LNCaP clone FGC (cell line): ENCODE results near the gene LIMCH1.

Source experiments
- DNase-seq: peaks from one replicate; pipeline ENCODE4 v3.0.0-alpha.2; 2011; ENCODE audit warnings: low read depth
- H3K4me3 ChIP-seq: 2 replicates; pipeline ENCODE4 v1.5.1; 2011; ENCODE audit warnings: mild to moderate bottlenecking, low read depth, low read length, control low read depth
- TF ChIP-seq, protein P1 (sequence below): IDR thresholded peaks from 2 replicates; pipeline ENCODE4 v1.5.1; 2012; ENCODE audit warnings: mild to moderate bottlenecking; ENCODE audit not compliant: control insufficient read depth, insufficient read depth; ENCODE audit errors: extremely low read depth

The LIMCH1 gene

GRCh38 chr4:41572956-41573355 is 35.0 kb downstream of the LIMCH1 start:
- TF ChIP-seq, protein P1, sequence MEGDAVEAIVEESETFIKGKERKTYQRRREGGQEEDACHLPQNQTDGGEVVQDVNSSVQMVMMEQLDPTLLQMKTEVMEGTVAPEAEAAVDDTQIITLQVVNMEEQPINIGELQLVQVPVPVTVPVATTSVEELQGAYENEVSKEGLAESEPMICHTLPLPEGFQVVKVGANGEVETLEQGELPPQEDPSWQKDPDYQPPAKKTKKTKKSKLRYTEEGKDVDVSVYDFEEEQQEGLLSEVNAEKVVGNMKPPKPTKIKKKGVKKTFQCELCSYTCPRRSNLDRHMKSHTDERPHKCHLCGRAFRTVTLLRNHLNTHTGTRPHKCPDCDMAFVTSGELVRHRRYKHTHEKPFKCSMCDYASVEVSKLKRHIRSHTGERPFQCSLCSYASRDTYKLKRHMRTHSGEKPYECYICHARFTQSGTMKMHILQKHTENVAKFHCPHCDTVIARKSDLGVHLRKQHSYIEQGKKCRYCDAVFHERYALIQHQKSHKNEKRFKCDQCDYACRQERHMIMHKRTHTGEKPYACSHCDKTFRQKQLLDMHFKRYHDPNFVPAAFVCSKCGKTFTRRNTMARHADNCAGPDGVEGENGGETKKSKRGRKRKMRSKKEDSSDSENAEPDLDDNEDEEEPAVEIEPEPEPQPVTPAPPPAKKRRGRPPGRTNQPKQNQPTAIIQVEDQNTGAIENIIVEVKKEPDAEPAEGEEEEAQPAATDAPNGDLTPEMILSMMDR: no peak
- no peak overlapping the region for H3K4me3 ChIP-seq
- DNase-seq: no peak

GRCh38 chr4:41573502-41574001 is 35.6 kb downstream of the LIMCH1 start:
- TF ChIP-seq, protein P1: no peak
- no peak overlapping the region for H3K4me3 ChIP-seq
- DNase-seq: no peak

DNA sequence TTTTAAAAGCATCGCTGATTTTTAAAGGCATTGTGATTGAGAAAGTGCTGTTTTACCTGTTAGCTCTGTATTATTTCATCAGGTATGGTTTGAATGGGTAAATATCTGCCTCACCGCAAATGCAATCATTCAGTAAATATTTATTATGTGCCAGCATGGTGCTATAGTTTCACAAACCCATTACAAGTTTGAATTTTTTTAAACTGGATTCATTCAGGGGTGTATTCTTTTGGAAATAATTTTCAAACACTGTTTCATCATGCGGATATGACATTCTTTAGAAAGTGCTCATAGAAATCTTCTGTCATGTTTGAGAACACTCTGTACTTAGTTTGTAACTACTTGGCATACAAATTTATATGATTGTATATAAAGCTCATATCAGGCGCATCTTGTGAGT is 37.2 kb downstream of the LIMCH1 start:
- no peak overlapping the region; the same call in 1 of the 2 replicates for H3K4me3 ChIP-seq

DNA sequence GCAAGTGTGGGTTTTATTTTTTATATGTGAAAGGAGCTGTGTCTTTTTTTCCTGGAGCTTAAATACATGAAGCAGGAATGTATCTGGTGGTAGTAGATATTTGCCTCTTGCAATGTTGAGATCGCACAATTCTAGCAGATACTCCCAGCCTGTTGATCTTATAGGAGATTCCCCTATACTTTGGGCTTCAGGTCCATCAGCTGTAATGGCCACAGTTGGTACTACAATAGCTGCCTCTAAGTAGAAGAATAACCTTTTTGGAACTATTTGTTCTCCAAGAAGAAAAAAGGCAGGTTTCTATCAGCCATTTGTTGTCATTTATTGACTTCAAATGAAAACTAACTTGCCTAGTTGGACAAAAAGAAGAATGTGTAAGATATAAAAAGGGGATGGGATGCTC is 37.7 kb downstream of the LIMCH1 start:
- H3K4me3 ChIP-seq: no peak overlapping the region
- TF ChIP-seq, protein P1: no peak
- no peak for DNase-seq

More for the DNA sequence above, 37.2 kb downstream of the LIMCH1 start:
- DNase-seq: peak; percentile 95
- TF ChIP-seq, protein P1: no peak

DNA sequence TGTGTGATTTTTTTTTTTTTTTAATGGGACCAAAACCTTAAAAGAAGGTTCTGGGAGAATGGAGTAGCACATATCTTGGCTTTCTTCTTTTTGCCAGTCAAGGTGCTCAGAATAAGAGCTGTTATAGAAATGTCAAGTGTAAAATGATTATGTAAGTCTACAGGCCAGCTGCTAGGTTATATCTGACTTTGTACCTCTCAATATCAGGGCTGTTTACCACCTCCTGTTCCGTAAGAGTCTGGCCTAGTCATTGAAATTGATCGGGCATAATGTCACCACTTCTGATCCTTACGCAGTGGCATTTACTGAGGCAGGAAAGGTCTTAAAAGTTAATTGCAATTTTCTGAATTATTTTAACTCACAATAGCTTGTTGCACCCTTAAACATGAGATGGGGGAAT is 41.1 kb downstream of the LIMCH1 start:
- no peak for DNase-seq
- no peak overlapping the region for H3K4me3 ChIP-seq
- TF ChIP-seq, protein P1: no peak

- no peak for DNase-seq
- H3K4me3 ChIP-seq: no peak overlapping the region
- TF ChIP-seq, protein P1: no peak
Measured at GRCh38 chr4:41579526-41579925, 41.6 kb downstream of the LIMCH1 start.

DNA sequence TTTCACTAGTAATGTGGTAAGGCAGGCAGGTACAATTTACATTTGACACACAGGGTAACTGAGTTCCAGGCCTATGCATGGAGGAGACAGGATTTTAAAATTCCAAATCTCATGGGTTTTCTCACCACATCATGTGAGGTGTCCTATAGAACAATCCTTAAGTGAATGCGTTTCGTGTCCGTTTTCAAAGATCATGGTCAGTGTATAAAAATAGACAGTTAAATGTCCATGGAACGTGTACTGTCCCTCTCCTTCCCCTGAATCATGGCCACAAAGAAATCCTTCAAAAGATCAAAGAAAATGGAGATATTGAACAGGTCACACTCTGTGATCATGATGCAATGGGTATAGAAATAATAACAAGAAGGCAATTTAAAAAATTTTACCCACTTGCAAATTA is 42.0 kb downstream of the LIMCH1 start:
- no peak overlapping the region for H3K4me3 ChIP-seq
- TF ChIP-seq, protein P1: no peak
- no peak for DNase-seq
